Posterior cingulate gyrus (tissue), 11 donors: ENCODE measurements around the gene TECR.

Experiments
- DNase-seq, 10 donors: peaks; one replicate each; pipeline versions ENCODE4 v3.0.0 to v3.0.0-alpha.2; 2020 to 2021; ENCODE audit warnings: mixed read lengths in 3 of 10
- intact Hi-C: fragments of 100-400 bp; cut with DNase I; formaldehyde crosslinking; loops from one replicate; pipeline ENCODE4 v1.15.1; 2023

TECR gene

GRCh38 chr19:14505488-14506239 lies 23.7 kb upstream of the TECR start:
- intact Hi-C loops = no loop called here
- DNase-seq = peak in 4 of 10 donors; percentile 21 to 49 (median 34)

DNA sequence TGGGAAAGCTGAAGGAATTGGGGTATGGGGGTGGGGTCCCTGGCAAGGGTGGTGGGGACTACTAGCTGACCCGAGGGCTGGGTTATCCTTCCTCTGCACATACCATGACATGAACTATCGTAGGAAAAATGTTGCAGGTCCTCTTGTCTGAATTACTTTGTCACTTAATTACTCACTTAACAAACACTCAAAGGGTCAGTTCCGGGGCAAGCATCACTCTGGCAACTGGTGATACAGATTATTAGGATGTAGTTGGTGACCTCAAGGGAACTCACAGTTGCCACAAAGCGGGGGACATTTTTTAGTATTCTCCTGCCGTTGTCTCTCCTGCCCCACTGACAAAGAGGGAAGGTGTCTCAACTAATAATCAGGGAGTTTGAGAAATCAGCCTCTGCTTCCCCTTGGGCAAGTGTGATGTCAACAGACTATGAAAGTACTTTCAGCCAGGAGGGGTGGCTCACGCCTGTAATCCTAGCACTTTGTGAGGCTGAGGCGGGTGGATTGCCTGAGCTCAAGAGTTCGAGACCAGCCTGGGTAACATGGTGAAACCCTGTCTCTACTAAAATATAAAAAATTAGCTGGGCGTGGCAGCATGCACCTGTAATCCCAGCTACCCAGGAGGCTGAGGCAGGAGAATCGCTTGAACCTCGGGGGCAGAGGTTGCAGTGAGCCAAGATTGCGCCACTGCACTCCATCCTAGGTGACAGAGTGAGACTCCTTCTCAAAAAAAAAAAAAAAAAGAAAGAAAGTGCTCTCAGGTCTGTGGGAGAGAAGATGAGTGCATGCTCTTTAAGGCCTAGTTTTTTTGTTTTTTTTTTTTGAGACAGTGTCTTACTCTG lies 21.5 kb upstream of the TECR start:
- intact Hi-C loops = no loop called here
- DNase-seq = no peak

GRCh38 chr19:14510311-14511228 lies 18.8 kb upstream of the TECR start:
- intact Hi-C loops = no loop called here
- peak in 5 of 10 donors; percentile 21 to 90 (median 50) for DNase-seq

DNA sequence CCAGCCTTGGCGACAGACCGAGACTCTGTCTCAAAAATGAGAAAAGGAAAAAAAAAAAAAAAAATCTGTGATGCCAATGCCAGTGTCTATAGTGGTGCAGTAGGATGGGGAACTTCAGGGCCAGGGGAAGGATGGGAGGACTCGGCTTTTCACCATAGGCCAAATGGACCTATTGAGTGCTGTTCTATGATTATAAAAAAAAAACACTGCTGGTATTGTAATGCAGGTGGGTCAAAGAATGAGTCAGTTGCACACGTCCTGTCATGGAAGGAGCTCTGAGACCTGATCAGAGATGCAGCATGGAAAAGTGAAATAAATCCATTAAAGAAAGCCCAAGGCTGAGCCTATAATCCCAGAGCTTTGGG lies 18.2 kb upstream of the TECR start:
- intact Hi-C loops = no loop called here
- no peak for DNase-seq

GRCh38 chr19:14512406-14512961 lies 16.9 kb upstream of the TECR start:
- intact Hi-C loops = no loop called here

GRCh38 chr19:14514215-14514863 lies 15.1 kb upstream of the TECR start:
- intact Hi-C loops = no loop called here
- peak in 1 of 10 donors; percentile 38 for DNase-seq

More at GRCh38 chr19:14512406-14512961, 16.9 kb upstream of the TECR start:
- no peak for DNase-seq

DNA sequence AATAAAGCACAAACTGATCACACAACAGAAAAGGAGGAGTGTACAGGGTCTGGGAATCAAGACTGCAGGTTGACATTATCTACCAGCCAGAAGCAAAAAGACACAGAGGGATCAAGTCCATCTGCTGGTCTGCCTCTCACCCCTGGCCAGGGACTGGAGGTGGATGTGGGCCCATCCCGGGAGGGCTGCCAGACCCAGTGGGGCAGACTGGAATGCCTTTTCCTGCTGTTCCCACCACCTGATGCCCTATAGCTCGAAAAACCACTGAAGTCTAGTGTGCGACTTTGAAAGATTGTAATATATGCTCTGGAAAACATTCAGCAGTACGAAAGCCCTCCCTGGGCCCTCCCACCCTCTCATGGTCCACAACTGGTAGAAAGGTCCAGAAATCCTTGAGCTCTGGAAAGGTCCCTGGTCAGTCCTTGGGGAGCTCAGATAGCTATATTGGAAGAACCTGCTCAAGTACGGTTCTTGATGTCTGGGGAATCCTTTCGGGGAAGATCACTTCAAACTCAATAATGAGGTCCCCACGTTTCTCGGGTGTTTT lies 13.8 kb upstream of the TECR start:
- intact Hi-C loops = loop anchor here (2.0 kb wide), 1 partner anchor 19 kb away; the partner anchor contains the start of gene GIPC1
- peak in 1 of 10 donors; percentile 41 for DNase-seq

DNA sequence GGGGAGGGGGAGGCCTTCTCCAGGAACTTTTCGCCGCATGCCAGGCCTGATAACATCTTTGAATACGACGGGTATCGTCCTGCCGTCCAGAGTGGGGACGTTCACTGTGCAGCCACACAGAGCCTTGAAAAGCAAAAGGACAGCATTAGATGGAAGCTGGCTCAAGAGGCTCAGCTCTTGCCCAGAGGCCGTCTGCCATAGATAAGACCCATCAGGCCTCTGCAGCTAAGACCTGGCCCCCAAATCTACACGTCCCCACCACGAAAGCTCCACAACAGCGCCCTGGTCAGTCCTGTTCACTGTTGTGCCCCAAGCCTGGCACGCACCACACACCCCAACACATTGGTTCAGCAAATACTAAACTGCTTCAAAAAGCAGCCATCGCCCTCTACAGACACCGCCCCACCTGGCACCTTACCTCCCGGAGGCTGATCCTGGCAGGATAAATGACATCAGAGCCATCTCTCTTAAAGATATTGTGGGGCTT lies 13.3 kb upstream of the TECR start:
- DNase-seq = peak in 1 of 10 donors; percentile 37
- intact Hi-C loops = loop anchor here (2.0 kb wide), 1 partner anchor 19 kb away; the partner anchor contains the start of gene GIPC1

DNA sequence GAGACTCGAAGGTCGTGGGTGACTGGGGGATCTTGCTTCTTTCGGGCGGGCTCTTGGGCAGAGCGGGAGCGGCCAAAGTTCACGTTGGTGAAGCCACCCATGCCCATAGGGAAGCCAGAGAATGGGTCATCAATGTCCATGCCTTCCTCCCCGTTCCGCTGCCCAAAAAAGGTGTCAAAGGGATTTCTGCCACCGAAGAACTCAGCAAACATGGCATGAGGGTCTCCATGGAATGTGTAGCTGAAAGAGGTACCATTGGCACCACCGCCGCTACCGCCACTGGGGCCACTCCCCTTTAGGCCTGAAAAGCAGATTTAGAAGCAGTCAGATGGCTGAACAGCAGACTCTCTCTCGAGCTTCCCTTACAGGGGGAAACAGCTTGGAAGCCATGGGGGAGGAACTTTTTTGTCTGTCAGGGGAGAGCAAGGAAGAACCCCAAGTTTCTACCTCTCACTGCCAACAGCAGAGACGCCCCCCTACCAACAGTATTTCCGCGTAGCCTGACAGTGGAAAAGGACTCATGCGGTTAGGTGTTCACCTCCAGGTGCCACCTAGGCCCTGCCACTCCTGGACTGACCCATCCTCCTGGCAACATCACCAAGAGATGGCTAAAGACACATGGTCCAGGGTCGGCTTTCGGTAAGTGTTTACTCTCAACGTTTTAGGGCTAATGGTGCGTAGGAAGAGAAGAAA lies 12.5 kb upstream of the TECR start:
- peak in 1 of 10 donors; percentile 36 for DNase-seq
- intact Hi-C loops = loop anchor here (2.0 kb wide), 1 partner anchor 20 kb away; the partner anchor contains the start of gene GIPC1

- peak in 1 of 10 donors; percentile 86 for DNase-seq
- intact Hi-C loops = loop anchor here (2.0 kb wide), 1 partner anchor 21 kb away; the partner anchor contains the start of gene GIPC1
Measured at GRCh38 chr19:14517446-14517839, 12.0 kb upstream of the TECR start.

DNA sequence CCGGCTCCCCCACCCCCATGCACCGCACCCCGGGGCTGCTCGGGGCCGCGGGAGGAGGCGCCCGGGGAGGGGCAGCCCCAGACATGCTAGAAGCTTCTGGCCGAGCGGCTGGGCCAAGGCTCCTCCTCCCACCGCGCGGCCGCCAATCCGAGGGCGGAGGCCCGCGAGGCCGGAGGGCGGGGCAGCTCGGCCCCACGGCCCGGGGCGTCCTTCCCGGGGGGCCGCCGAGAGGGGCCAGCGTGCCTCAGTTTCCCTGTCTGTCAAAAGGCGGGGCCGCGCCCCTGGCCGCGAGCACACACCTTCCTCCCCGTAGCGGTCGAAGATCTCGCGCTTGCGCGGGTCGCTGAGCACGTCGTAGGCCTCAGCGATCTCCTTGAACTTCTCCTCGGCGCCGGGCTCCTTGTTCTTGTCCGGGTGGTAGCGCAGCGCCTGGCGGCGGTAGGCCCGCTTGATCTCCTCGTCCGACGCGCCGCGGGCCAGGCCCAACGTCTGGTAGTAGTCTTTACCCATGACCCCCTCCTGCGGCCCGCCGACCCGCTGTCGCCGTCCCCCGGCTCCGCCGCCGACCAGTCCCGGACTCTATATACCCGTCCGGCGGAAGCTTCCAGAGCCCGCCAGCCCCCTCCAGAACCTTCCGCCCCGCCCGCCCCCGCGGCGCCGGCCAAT lies 11.4 kb upstream of the TECR start, which contains the start of gene DNAJB1:
Gene DNAJB1 (minus strand): TSS at position 558 of the 666 bp plus-strand sequence. CDS start 48 bp downstream, at position 510.
- intact Hi-C loops = loop anchor here (2.0 kb wide), 1 partner anchor 21 kb away; the partner anchor contains the start of gene GIPC1
- DNase-seq = peak; percentile 71 to 98 (median 78)

DNA sequence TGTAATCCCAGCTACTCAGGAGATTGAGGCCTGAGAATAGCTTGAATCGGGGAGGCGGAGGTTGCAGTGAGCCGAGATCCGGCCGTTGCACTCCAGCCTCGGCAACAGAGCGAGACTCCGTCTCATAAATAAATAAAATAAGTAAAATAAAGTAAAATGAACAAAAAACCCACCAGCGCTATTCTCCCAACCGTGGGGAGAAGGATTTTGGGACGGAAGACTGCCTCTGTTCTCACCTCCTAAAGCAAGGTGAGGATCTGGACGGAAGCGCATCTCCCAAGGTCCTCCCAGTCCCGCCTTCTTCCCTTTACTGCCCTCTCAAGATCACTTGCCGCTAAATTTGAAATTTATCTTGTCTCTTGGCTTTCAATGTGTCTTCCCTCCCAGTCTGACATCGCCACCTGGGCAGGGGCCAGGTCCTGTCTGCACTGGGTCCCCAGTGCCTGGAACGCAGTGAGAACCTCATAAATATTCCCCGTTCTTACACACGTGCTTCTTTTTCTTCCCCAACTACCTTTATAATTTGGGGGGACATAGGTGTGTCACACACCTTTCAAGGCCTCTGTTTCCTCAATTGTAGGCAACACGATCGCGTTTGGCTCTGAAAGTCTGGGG lies 10.0 kb upstream of the TECR start:
- intact Hi-C loops = no loop called here
- DNase-seq = no peak

DNA sequence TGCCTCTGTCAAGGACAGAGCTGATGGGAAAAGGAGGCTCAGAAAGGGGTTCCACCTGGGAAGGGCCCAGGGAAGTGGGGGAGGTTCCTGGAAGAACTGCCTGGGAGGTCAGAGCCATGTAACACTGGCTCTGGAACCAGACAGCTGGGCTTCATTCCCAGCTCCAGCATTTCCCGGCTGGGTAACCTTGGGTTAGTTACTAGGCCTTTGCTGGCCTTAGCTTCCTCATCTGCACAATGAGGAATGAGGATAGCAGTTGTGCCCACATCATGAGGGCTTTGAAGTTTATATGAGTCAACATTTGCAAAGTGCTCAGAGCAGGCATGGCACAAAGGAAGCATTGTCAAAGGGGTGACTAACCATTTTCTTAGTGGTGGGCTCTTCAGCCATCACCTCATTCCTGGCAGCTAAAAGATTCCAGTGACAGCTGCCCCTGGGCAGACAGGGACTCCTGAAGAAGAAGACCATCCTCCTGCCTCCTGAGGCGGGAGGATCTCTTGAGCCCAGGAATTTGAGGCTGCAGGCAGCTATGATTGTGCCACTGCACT lies 9.5 kb upstream of the TECR start:
- intact Hi-C loops = no loop called here
- no peak for DNase-seq

DNA sequence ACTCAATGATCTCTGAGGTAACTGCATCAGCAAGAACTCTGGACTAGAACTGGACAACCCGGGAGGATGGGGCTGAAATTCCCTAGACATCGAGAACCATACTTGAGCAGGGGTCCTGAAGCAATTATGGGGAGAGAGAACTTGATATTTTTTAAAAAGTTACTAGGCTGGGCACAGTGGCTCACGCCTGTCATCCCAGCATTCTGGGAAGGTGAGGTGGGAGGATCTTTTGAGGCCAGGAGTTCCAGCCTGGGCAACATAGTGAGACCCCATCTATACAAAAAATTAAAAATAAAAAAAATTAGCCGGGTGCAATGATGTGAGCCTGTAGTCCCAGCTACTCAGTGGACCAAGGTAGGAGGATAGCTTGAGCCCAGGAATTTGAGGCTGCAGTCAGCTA lies 8.9 kb upstream of the TECR start:
- DNase-seq = no peak
- intact Hi-C loops = no loop called here

- intact Hi-C loops = no loop called here
- DNase-seq = no peak
Measured at GRCh38 chr19:14525729-14526128, 3.7 kb upstream of the TECR start.

GRCh38 chr19:14526423-14526822 lies 3.0 kb upstream of the TECR start:
- intact Hi-C loops = no loop called here
- no peak for DNase-seq
